ENCODE data around the gene ZBTB22. TPM values are rescaled to one million over a fixed set of nuclear protein-coding genes. Genes with fewer than 3 reads are reported as not detected.

The ZBTB22 gene
- polyA plus RNA-seq, 3 donors, result 26.1 to 27.5 (median 26.2) TPM

Other genes with a start within 250 kb of the ZBTB22 start
- 10 to 100 TPM in 2 of 3 donors, 1 to 10 TPM in 1; 9.8 to 22.0 (median 21.3) TPM for gene HLA-DPA1, start 244.1 kb downstream of the ZBTB22 start, polyA plus RNA-seq (ENCODE audit: insufficient read length in 3 of 3)
- 10 to 100 TPM; 13.0 to 21.6 (median 19.9) TPM for gene HLA-DPB1, start 241.8 kb downstream of the ZBTB22 start, polyA plus RNA-seq (ENCODE audit: insufficient read length in 3 of 3)
- 1 to 10 TPM; 4.8 to 7.7 (median 5.8) TPM for gene COL11A2, start 125.3 kb downstream of the ZBTB22 start, polyA plus RNA-seq (ENCODE audit: insufficient read length in 3 of 3)
- 10 to 100 TPM; 58.1 to 67.5 (median 61.9) TPM for gene RXRB, start 117.1 kb downstream of the ZBTB22 start, polyA plus RNA-seq (ENCODE audit: insufficient read length in 3 of 3)
- gene SLC39A7, start 116.9 kb downstream of the ZBTB22 start, polyA plus RNA-seq (ENCODE audit: insufficient read length in 3 of 3), result 100 to 1,000 TPM; 104 to 127 (median 121) TPM
- 10 to 100 TPM; 28.0 to 31.6 (median 31.2) TPM for gene HSD17B8, start 113.1 kb downstream of the ZBTB22 start, polyA plus RNA-seq (ENCODE audit: insufficient read length in 3 of 3)
- gene RING1, start 109.2 kb downstream of the ZBTB22 start, polyA plus RNA-seq (ENCODE audit: insufficient read length in 3 of 3), result 10 to 100 TPM; 61.9 to 65.3 (median 61.9) TPM
- 10 to 100 TPM; 71.3 to 95.2 (median 91.5) TPM for gene VPS52, start 45.9 kb downstream of the ZBTB22 start, polyA plus RNA-seq (ENCODE audit: insufficient read length in 3 of 3)
- gene RPS18, start 45.7 kb downstream of the ZBTB22 start, polyA plus RNA-seq (ENCODE audit: insufficient read length in 3 of 3), result 1,000 to 10,000 TPM; 3,032 to 3,633 (median 3,084) TPM
- gene B3GALT4, start 40.6 kb downstream of the ZBTB22 start, polyA plus RNA-seq (ENCODE audit: insufficient read length in 3 of 3), result 1 to 10 TPM; 5.2 to 5.9 (median 5.3) TPM
- gene WDR46, start 28.5 kb downstream of the ZBTB22 start, polyA plus RNA-seq (ENCODE audit: insufficient read length in 3 of 3), result 10 to 100 TPM; 70.0 to 73.9 (median 70.6) TPM
- 10 to 100 TPM; 74.9 to 83.0 (median 75.8) TPM for gene PFDN6, start 28.1 kb downstream of the ZBTB22 start, polyA plus RNA-seq (ENCODE audit: insufficient read length in 3 of 3)
- gene RGL2, start 18.8 kb downstream of the ZBTB22 start, polyA plus RNA-seq (ENCODE audit: insufficient read length in 3 of 3), result 100 to 1,000 TPM; 121 to 133 (median 130) TPM
- gene TAPBP, start 3.7 kb downstream of the ZBTB22 start, polyA plus RNA-seq (ENCODE audit: insufficient read length in 3 of 3), result 10 to 100 TPM; 34.8 to 50.6 (median 50.2) TPM
- gene DAXX, start 5.2 kb upstream of the ZBTB22 start, polyA plus RNA-seq (ENCODE audit: insufficient read length in 3 of 3), result 10 to 100 TPM; 57.2 to 64.0 (median 58.2) TPM
- gene KIFC1, start 74.1 kb upstream of the ZBTB22 start, polyA plus RNA-seq (ENCODE audit: insufficient read length in 3 of 3), result 10 to 100 TPM; 42.2 to 54.6 (median 43.3) TPM
- gene PHF1, start 93.3 kb upstream of the ZBTB22 start, polyA plus RNA-seq (ENCODE audit: insufficient read length in 3 of 3), result 10 to 100 TPM; 68.7 to 82.5 (median 74.8) TPM
- gene CUTA, start 100.4 kb upstream of the ZBTB22 start, polyA plus RNA-seq (ENCODE audit: insufficient read length in 3 of 3), result 100 to 1,000 TPM; 225 to 264 (median 238) TPM
- gene SYNGAP1, start 102.3 kb upstream of the ZBTB22 start, polyA plus RNA-seq (ENCODE audit: insufficient read length in 3 of 3), result 10 to 100 TPM; 31.5 to 40.8 (median 37.8) TPM
- 10 to 100 TPM; 13.7 to 16.4 (median 14.9) TPM for gene ZBTB9, start 136.8 kb upstream of the ZBTB22 start, polyA plus RNA-seq (ENCODE audit: insufficient read length in 3 of 3)